Heart right ventricle (tissue), 16 donors: Measurements from ENCODE around the gene GADL1. TPM values are rescaled to one million over a fixed set of nuclear protein-coding genes. Genes with fewer than 3 reads are reported as not detected.

Experiments used
- ATAC-seq, 8 donors: fragments of 200-7000 bp; cut with Tn5 transposase; one replicate each; pipeline ENCODE4 v1.9.1; 2020; ENCODE audit warnings: mild to moderate bottlenecking in 8 of 8, moderate library complexity in 8 of 8, moderate number of reproducible peaks in 1 of 8
- DNase-seq, 2 donors: peaks; one replicate each; pipeline ENCODE4 v3.0.0-alpha.2; 2020
- H3K27ac ChIP-seq, 10 donors: fragments of 200-600 bp; sonication (generic) in 2 of 10; one replicate each; pipeline versions ENCODE4 v1.5.0 to v1.8.0; 2020 to 2022; ENCODE audit warnings: mild to moderate bottlenecking in 3 of 10
- H3K27me3 ChIP-seq, 7 donors: fragments of 200-600 bp; one replicate each; pipeline ENCODE4 v1.8.0; 2021 to 2022; ENCODE audit warnings: mild to moderate bottlenecking in 2 of 7
- H3K36me3 ChIP-seq, 9 donors: fragments of 200-600 bp; sonication (generic) in 1 of 9; one replicate each; pipeline versions ENCODE4 v1.5.0 to v1.8.0; 2020 to 2022; ENCODE audit warnings: mild to moderate bottlenecking in 2 of 9
- H3K4me1 ChIP-seq, 9 donors: fragments of 200-600 bp; sonication (generic) in 1 of 9; one replicate each; pipeline versions ENCODE4 v1.5.0 to v1.8.0; 2020 to 2022; ENCODE audit warnings: mild to moderate bottlenecking in 4 of 9
- H3K4me3 ChIP-seq, 10 donors: fragments of 200-600 bp; sonication (generic) in 2 of 10; one replicate each; pipeline versions ENCODE4 v1.5.0 to v1.8.0; 2020 to 2022; ENCODE audit warnings: mild to moderate bottlenecking in 7 of 10, moderate library complexity in 2 of 10
- H3K9me3 ChIP-seq, 11 donors: fragments of 200-600 bp in 10 of 11; sonication (generic) in 2 of 11; one replicate each; pipeline versions ENCODE4 v1.5.0 to v1.8.0; 2013 to 2022; ENCODE audit warnings: mild to moderate bottlenecking in 2 of 11, control low read depth in 1 of 11, moderate library complexity in 1 of 11
- CTCF ChIP-seq, 9 donors: fragments of 200-600 bp; sonication (generic) in 2 of 9; IDR thresholded peaks; one replicate each; pipeline versions ENCODE4 v1.5.0 to v1.8.0; 2021 to 2022; ENCODE audit warnings: antibody characterized with exemption in 9 of 9, mild to moderate bottlenecking in 5 of 9, moderate library complexity in 1 of 9
- WGBS, 2 donors: extraction: QIAGEN DNeasy Blood & Tissue Kit; methylation state at CpG; one replicate each; pipeline ENCODE4 v1.1.7; 2013; ENCODE audit warnings: inconsistent platforms in 1 of 2; 5-methylcytosine and 5-hydroxymethylcytosine counted together
- intact Hi-C, 10 donors: fragments of 100-400 bp; cut with DNase I; formaldehyde crosslinking; loops; one replicate each; pipeline versions ENCODE4 v1.11.1 to v1.14.2; 2022
- polyA plus RNA-seq, 2 donors: library from polyadenylated mRNA; stranded (reverse); fragments of 200-250 nt; gene quantifications; one replicate each; pipeline ENCODE4 v1.2.3, GENCODE V29; 2013
- total RNA-seq, 10 donors: library from RNA; stranded (reverse); fragmentation: NEBNext Ultra II Directional in 3 of 10; extraction: Animal tissue kit (Norgen Biotek cat#: 25700) in 3 of 10; gene quantifications; one replicate each; pipeline versions ENCODE4 v1.2.1 to v1.2.4, GENCODE V29; 2021 to 2023
- donor health status: Arrhythmogenic right ventricular cardiomyopathy.
- donor health status: ischemic (EF 13 %, LVEDD 7.1; RV severe dilation, severe dysfunction).
- donor health status: healthy with polysubstance abuse.
- donor health status: DM: no; HTN: yes; CAD: no.
- donor health status: DM: no; HTN: no; CAD: no.
- donor health status: ischemic (EF 25% LVEDD 6.9; RV normal size, moderate dysfunction).
- donor health status: ischemic (EF 25% LVEDD 5.7; RV mildly dilated, moderate dysfunction).
- donor health status: healthy.
- donor health status: DM: yes; HTN: yes; CAD: no.
- donor health status: Ischemic cardiomyopathy.
- donor health status: ischemic (EF 35%, LVEDD 5.7; RV mildly dilated, moderate dysfunction).
- donor health status: nonischemic (EF 11% LVEDD 7.7; RV severe dilation, severe dysfunction).
- donor health status: DM: yes; HTN: yes; CAD: no.
- donor health status: PGD.
- donor health status: ischemic (EF 29% LVEDD 5.4; RV normal size, mild dysfunction).
- donor health status: nonischemic (EF 23%, LVEDD 6.1; RV moderate dilation, normal function).

GADL1 gene
- total and polyA plus RNA-seq, 12 donors = 0.12 to 1.6 (median 0.40) TPM; not detected in 4

DNA sequence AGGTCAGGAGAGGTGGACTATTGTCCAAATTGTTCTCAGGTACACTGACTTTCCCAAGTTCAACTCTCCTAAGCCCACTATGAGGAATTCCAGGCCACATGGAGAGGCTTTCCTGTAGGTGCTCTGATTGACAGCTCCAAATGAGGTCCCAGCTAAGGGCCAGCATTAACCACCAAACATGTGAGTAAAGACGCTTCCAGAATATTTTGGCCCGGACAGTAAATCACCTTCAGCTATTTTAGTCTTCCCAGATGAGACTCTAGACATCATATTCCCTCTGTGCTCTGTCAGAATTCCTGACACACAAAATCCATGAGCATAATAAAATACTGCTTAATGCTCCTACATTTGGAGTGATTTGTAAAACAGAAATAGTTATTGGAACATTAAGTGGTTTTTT, 152.6 kb downstream of the GADL1 start:
- Histone ChIP-seq H3K4me3 (no peak overlapping the region), H3K9me3 (no peaks in the 10 kb centered on the region), H3K27me3 (no peaks in the 10 kb centered on the region), H3K4me1 (peaks cover 0 to 8% (median 0%) of the 10 kb centered on the region in 9 donors), H3K27ac (no peak overlapping the region), H3K36me3 (no peaks in the 10 kb centered on the region)
- 36 to 69% methylated on average over 2 of the region's 2 CpGs for WGBS, 2 donors
- DNase-seq (no peak), ATAC-seq (no peak)
- TF ChIP-seq CTCF (IDR thresholded peaks at IDR 0.05) = no peak
- intact Hi-C loops = loop anchor here in 3 of 10 donors (10.0 kb wide), 3 partner anchors 547 to 727 kb away; no protein-coding TSS in a partner anchor

DNA sequence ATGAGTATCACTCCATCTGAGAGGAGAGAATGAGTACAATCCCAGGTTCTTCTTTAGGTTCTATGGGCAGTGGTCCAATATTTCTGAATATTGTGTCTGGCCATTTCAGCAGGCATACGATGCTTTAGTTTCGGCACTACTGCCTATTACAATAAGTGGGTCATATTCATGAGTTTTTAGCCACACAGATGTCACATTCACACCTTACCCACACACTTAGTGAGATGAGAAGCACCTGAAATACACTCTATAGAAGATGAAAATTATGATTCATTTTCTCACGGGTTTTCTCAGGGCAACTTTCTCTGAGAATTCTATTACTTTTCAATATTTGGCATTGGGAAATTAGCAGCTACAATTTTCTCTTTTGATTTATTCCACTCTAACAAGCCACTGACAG, 155.9 kb downstream of the GADL1 start:
- Histone ChIP-seq H3K4me3 (no peak overlapping the region), H3K27ac (no peak overlapping the region), H3K36me3 (no peaks in the 10 kb centered on the region), H3K4me1 (peaks cover 0 to 8% (median 0%) of the 10 kb centered on the region in 9 donors), H3K27me3 (no peaks in the 10 kb centered on the region), H3K9me3 (no peaks in the 10 kb centered on the region)
- intact Hi-C loops = no loop called here
- WGBS, 2 donors = 98 to 99% methylated on average over 3 of the region's 3 CpGs
- DNase-seq (no peak), ATAC-seq (no peak)
- no peak for TF ChIP-seq CTCF (IDR thresholded peaks at IDR 0.05)

- H3K36me3 ChIP-seq = no peaks in the 10 kb centered on the region
- H3K27me3 ChIP-seq = no peaks in the 10 kb centered on the region
- peaks cover 0 to 2% (median 0%) of the 10 kb centered on the region in 9 donors for H3K4me1 ChIP-seq
- ATAC-seq = no peak
- WGBS, 2 donors = 91 to 94% methylated on average over 3 of the region's 3 CpGs
- no peak overlapping the region for H3K27ac ChIP-seq
- DNase-seq = no peak
- no peak for TF ChIP-seq CTCF (IDR thresholded peaks at IDR 0.05)
- no peak overlapping the region for H3K4me3 ChIP-seq
- no peaks in the 10 kb centered on the region for H3K9me3 ChIP-seq
- intact Hi-C loops = no loop called here
These were observed 156.5 kb downstream of the GADL1 start for GRCh38 chr3:30737743-30738499.

DNA sequence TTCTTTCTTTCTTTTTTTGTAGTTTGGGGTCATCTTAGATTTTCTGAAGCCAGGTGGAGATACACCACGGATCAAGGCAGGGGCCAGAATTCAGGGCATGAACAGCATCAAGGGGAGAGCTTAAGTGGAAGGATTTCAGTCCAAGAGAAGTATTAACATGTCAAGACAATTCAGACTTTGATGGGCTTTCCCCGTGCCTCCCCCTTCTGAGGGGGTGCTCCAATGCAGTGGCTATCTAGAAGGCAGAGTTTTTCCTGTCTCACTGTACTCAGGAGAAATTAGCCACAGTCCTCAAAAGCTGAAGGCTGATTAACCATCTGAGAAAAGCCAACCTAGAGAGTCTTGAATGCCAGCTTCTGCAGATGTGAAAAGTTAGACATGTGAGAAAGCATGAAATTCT, 160.8 kb downstream of the GADL1 start:
- ATAC-seq (no peak), DNase-seq (no peak)
- 70 to 91% methylated on average over 2 of the region's 2 CpGs for WGBS, 2 donors
- TF ChIP-seq CTCF (IDR thresholded peaks at IDR 0.05) = no peak
- no peak overlapping the region for H3K27ac ChIP-seq
- no peaks in the 10 kb centered on the region for H3K27me3 ChIP-seq
- H3K36me3 ChIP-seq = no peaks in the 10 kb centered on the region
- H3K4me1 ChIP-seq = peaks cover 0 to 9% (median 3%) of the 10 kb centered on the region in 9 donors
- H3K4me3 ChIP-seq = no peak overlapping the region
- no peaks in the 10 kb centered on the region for H3K9me3 ChIP-seq
- intact Hi-C loops = no loop called here
